GM19238 (cell line): ENCODE data around the gene NOTCH2.
A peak's percentile ranks its signal among the peaks of the same experiment; 100 is the strongest.
"Not testable (repeated sequence)": the region's sequence is repeated elsewhere in the genome, so short reads cannot be mapped to it uniquely, and the experiment has no call there.

Experiments
- DNase-seq: peaks from one replicate; pipeline ENCODE4 v3.0.0; 2011; ENCODE audit warnings: low spot score; ENCODE audit not compliant: insufficient read length

Gene NOTCH2

GRCh38 chr1:119975582-119976254 is 93.7 kb downstream of the NOTCH2 start:
- DNase-seq = not testable (repeated sequence)

- DNase-seq = no peak
Measured at GRCh38 chr1:119975006-119975405, 94.5 kb downstream of the NOTCH2 start.

- no peak for DNase-seq
Measured at GRCh38 chr1:119974013-119974412, 95.4 kb downstream of the NOTCH2 start.

- no peak for DNase-seq
Measured at GRCh38 chr1:119971710-119972570, 97.5 kb downstream of the NOTCH2 start.

- DNase-seq = no peak
Measured at GRCh38 chr1:119968601-119969000, 100.9 kb downstream of the NOTCH2 start.

- peak; percentile 13 for DNase-seq
Measured at GRCh38 chr1:119968068-119968492, 101.4 kb downstream of the NOTCH2 start.

- DNase-seq = no peak
Measured at GRCh38 chr1:119966681-119967080, 102.8 kb downstream of the NOTCH2 start.

DNA sequence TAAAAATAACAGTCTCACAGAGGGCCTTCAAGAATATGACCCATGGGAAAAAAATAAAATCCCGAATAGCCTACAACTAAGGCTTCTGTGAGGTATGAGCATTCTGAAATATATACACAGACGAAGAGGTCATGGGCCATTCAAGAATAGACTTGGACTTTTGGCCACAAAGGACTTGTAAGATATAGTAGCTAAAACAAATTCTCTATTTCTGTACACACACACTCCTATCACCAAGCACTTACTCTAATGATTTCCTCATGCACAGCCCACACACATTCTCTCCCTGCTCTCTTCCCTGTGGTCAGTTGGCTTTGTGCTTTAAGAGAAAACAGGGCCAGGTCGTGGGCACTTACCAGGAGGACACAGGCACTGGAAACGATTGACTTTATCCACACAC is 103.4 kb downstream of the NOTCH2 start:
- DNase-seq = no peak

- no peak for DNase-seq
Measured at GRCh38 chr1:119964673-119965363, 104.6 kb downstream of the NOTCH2 start.

- DNase-seq = no peak
Measured at GRCh38 chr1:119962296-119962968, 107.0 kb downstream of the NOTCH2 start.

DNA sequence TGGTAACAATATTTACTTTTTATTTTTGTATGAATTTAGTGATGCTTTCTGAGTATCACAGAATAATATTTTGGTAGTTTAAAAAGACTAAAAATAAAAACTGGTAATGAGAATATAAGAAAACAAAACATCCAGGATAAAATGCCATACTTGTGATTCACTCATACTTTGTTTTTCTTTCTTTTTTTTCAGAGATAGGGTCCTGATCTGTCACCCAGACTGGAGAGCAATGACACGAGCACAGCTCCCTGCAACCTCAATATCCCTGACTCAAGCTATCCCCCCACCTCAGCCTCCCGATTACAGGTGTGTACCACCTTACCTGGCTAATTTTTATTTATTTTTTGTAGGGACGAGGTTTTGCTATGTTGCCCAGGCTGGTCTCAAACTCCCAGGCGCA is 109.0 kb downstream of the NOTCH2 start:
- no peak for DNase-seq

DNA sequence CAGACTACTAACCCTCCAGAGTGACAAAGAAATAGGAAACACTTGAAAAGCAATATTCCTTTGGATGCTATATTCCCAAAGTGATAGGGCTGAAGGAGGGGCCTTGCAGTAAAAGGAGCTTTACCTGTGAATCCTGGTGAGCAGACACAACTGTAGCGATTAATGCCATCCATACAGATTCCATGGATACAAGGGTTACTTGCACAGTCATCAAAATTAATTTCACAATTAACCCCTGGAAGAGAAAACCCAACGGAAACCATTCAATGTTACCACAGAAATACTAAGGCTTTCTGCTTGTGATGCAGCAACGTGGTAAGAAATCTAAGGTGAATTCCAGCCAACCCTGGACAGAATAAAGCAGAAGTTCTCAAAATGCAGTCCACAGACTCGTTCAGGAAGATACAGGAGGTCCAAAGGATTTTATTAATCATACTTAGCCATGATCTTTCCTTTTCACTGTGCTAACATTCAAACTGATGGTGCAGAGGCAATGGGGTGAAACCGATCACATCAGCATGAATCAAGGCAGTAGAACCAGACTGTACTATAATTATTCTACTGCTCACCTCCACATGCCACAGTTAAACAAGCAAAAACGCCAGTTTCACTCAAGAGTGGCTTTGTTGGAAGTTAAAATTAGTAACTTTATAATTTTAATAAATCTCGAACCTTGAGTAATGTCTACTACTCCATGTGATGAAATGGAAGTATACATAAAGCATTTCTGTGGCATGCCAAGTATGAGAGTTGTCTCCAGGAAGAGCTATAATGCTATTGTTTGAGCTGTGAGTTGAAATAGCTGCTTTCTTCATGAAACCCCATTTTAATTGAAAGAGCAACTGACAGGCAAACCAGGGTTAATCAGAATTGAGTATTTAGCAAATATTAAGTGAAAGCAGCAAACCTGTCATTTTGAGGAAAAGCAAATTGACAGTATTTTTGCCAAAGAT is 109.9 kb downstream of the NOTCH2 start:
- no peak for DNase-seq

- DNase-seq = no peak
Measured at GRCh38 chr1:119958223-119958622, 111.2 kb downstream of the NOTCH2 start.

DNA sequence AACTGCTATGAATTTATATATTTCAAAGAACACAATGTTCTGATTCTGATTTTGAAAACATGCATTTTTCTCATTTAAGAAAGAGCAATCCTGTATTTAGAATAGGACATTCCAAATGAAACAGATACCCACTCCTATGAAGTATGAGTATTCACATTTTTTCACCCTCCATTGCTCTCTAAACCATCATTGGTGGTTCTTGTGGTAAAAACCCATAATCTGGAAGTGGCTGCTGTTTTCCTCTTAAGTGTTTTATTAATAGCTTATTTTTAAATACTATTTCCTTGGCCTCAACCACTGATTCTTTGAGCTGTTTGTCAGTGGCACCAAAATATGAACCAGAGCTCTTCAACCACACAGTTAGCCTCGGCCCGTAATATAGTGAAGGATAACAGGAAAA is 113.2 kb downstream of the NOTCH2 start:
- DNase-seq = no peak

DNA sequence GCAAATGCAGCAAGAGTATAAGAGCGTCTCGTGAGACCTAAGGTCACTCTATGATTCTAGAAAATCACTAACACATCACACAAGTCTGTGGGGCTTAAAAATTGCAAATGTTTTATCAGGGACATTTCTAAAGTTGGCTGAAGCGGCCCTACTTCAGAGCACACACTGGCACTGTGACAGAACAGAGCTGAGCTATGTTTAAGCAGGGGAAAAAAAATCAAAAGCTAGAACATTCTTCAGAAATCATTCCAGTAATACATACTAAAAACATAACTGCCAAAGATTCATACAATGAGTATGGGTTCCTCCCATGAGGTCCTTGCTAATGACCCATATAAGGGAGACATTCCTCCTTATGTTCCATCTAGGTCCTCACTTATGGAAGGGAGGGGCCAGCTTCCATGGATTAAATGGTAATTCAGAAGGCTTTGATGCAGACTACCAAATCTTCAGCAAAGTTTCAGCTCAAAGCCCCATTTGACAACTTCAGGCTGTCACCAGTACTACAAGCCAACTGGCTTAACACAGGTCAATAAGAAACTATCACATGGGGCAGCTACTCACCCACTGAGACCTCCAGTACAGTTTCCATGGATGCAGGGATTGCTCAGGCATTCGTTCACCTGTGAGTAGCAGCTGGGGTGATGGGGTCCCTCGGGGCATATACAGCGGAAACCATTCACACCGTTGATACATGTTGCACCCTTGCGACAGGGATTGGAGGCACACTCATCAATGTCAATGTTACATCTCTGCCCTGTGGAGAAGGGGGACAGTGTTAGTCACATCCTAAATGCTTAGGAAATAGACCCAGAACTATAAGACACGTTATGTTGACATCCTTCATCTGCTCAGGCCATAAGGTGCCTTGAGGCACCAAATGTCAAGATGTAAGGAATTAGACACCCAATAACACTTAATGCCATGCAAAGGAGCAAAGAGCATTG is 114.7 kb downstream of the NOTCH2 start:
- no peak for DNase-seq

DNA sequence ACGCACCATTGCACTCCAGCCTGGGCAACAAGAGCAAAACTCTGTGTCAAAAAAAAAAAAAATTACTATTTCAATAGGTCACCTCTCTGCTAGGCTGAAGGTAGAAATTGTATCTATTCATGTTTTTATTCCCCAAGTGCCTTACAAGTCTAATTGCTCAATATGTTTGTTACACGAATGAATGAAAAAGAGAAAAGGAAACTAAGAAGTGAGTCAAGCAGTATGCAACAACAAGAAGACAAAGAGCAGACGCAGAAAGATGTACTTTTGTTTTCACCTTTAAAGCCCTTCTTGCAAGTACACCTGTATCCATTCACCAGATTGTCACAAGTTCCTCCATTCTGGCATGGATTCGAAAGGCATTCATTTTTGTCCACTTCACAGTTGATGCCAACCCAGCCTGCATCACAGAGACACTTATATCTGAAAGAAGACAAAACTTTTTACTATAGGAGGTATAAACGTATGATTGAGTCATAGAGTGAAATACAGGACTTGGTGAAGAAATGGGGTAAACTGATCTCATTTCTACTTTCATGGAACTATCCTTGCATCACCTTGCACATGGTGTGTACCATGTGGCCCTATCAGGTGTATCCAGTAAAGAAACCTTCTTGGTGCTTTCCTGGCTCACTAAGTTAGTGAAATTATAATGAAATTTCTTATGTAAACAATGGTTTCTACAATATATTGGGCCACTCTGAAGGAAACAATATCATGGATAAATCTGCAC is 116.0 kb downstream of the NOTCH2 start:
- no peak for DNase-seq

DNA sequence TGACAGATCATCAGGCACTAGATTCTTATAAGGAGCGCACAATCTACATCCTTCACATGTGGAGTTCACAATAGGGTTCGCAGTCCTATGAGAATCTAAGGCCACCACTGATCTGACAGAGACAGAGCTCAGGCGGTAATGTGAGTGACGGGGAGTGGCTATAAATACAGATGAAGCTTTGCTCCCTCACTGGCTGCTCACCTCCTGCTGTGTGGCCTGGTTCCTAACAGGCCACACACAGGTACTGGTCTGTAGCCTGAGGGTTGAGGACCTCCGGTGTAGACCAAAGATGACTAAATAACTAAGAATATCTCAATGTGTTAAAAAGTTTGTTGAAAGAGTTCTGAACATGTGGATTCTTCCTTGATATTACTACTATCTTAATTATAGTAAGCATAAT is 117.0 kb downstream of the NOTCH2 start:
- DNase-seq = no peak

DNA sequence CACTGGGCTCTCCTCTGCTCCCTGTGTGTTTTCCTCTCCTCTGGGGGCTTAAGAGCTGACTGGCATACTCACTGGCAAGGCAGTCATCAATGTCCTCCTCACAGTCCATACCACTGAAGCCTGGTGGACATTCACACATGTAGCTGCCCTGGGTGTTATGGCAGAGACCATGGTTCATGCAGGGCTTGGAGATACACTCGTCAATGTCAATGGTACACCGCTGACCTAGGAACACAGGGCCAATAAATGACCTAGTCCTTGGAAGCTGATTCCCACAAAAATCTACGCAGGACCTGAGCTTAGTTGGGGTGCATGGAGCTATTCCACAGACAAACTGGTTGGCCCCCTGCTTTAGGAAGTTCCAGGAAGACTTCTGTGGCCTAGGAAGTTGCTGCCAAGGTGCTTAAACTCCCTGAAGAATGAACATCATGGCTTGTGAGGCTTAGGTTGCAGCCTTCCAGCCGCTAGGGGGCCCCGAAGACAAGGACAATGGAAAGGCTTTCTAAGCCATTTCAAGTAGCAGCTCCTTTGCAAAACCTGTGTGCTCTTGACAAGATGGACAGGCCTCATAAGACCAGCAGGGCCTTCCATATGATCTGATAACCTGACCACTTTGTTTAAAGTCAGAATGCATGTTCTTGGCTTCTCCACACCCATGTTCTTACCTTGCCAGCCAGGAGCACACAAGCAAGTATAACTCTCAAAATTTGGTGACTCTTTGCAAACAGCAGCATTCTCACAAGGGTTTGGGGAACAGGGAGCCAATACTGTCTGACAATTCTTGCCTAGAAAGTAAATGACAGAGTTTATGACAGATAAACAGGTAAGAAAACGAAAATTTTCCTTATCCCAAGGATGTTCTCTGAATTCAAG is 120.9 kb downstream of the NOTCH2 start:
- peak; percentile 9 for DNase-seq
